Activated CD8-positive, alpha-beta memory T cell treated with anti-CD3 and anti-CD28 coated beads, Interleukin-2, amount 10 ng/mL, durations not matched to agents 7 days and 5 days (primary cell): ENCODE measurements around the gene STRADB. TPM values are rescaled to one million over a fixed set of nuclear protein-coding genes. Genes with fewer than 3 reads are reported as not detected.
"Not testable (repeated sequence)": the region's sequence is repeated elsewhere in the genome, so short reads cannot be mapped to it uniquely, and the experiment has no call there.

Source experiments
- ATAC-seq: fragments of 150-1000 bp; cut with Tn5 transposase; one replicate; pipeline ENCODE4 v1.10.0; 2021; ENCODE audit warnings: moderate library complexity
- CTCF ChIA-PET: fragments of 350-600 bp; sonication (Branson Sonifier 250); formaldehyde crosslinking; loops from one replicate; lab custom pipeline; 2021; ENCODE audit warnings: antibody characterized with exemption; lab: Charles Lee
- DNase-seq: peaks from one replicate; pipeline ENCODE4 v3.0.0-alpha.2; 2020
- H3K27ac Mint-ChIP-seq: one replicate; pipeline ENCODE4 v1.8.0; 2021; ENCODE audit warnings: mild to moderate bottlenecking, mixed read lengths
- H3K27me3 Mint-ChIP-seq: one replicate; pipeline ENCODE4 v1.8.0; 2021; ENCODE audit warnings: mixed read lengths
- H3K36me3 Mint-ChIP-seq: one replicate; pipeline ENCODE4 v1.8.0; 2021; ENCODE audit warnings: mild to moderate bottlenecking, mixed read lengths
- H3K4me1 Mint-ChIP-seq: one replicate; pipeline ENCODE4 v1.8.0; 2021; ENCODE audit warnings: mixed read lengths
- H3K4me3 Mint-ChIP-seq: one replicate; pipeline ENCODE4 v1.8.0; 2021; ENCODE audit warnings: mild to moderate bottlenecking, moderate library complexity, mixed read lengths
- H3K9me3 Mint-ChIP-seq: one replicate; pipeline ENCODE4 v1.8.0; 2022; ENCODE audit warnings: low read depth, mixed read lengths
- total RNA-seq, 2 experiments: library from RNA; stranded (reverse); gene quantifications; one replicate each; pipeline ENCODE4 v1.2.3, GENCODE V29; 2021

STRADB gene
- total RNA-seq, 2 experiments from 2014 or later = 17.0 to 19.2 TPM

DNA sequence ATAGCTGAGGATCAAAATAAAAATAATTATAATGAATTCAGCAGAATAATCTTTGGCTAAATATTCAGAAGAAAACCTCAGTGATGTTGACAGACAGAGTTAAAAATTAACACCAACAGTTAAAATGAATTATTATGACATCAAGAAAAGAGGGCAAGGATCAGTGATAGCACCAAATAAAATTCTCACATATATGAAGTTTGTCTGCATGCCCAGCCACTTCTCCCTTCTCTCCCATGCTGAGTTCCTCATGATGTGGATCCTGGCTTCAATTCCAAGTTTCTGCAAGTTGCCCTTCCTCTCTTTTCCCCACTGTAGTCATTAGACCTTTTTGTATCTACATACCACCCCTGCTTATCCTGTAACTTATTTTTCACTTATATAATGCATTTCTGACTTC lies 6.8 kb downstream of the STRADB start:
- H3K27ac Mint-ChIP-seq = no peak overlapping the region
- CTCF ChIA-PET = no interaction called here
- H3K4me3 Mint-ChIP-seq = no peak overlapping the region
- H3K9me3 Mint-ChIP-seq = no peaks in the 10 kb centered on the region
- no peaks in the 10 kb centered on the region for H3K4me1 Mint-ChIP-seq
- ATAC-seq (no peak), DNase-seq (no peak)
- no peaks in the 10 kb centered on the region for H3K27me3 Mint-ChIP-seq
- H3K36me3 Mint-ChIP-seq = peaks cover 27% of the 10 kb centered on the region

DNA sequence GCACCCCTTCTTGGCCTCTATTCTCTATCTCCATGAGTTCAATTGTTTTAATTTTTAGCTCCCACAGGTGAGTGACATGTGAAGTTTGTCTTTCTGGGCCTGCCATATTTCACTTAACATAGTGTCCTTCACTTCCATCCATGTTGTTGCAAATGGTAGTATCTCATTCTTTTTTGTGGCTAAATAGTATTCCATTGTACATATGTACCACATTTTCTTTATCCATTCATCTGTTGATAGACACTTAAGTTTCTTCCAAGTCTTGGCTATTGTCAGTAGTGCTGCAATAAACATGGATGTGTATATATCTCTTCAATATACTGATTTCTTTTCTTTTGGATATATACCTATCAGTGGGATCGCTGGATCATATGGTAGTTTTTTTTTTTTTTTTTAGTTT lies 9.0 kb downstream of the STRADB start:
- no peaks in the 10 kb centered on the region for H3K4me1 Mint-ChIP-seq
- no peaks in the 10 kb centered on the region for H3K9me3 Mint-ChIP-seq
- H3K27me3 Mint-ChIP-seq = no peaks in the 10 kb centered on the region
- DNase-seq = no peak
- no peak overlapping the region for H3K27ac Mint-ChIP-seq
- no peak for ATAC-seq
- H3K4me3 Mint-ChIP-seq = no peak overlapping the region
- CTCF ChIA-PET = no interaction called here
- peaks cover 37% of the 10 kb centered on the region for H3K36me3 Mint-ChIP-seq

DNA sequence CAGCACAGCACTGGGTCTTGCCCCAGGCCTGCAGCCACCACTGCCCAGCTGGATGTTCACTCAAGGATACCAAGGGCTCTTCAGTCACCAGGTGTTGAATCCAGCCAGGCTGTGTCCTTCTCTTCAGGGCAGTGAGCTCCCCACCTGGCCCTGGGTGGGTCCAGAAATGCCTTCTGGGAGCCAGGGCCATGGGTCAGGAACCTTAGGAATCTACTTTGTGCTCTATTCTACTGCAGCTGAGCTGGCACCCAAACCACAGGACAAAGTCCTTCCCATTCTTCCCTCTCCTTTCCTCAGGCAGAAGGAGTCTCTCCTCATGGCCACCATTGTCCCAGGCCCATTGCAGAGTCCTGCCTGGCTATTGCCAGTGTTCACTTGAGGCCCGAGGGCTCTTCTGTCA lies 13.0 kb downstream of the STRADB start:
- no peaks in the 10 kb centered on the region for H3K9me3 Mint-ChIP-seq

DNA sequence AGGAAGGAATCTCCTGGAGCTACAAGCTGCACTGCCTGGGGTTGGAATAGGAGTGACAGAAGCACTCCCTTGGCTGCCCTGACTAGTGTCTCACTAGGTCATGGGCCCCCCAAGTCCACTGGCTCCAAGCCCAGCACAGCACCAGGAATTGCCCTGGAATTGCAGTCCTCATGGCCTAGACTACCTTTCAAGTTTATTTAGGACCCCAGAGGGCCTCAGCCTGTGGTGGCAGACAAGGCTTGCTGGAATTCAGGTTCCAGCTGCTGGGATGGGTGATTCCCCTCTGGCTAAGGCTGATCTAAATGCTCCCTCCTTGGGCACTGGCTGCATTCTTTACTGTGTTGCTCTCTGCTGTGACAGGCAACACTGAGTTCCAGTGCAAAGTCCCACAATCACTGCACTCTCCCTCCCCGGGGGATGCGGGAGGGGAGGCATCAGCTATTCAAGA lies 14.0 kb downstream of the STRADB start:
- H3K36me3 Mint-ChIP-seq = peaks cover 36% of the 10 kb centered on the region
- no peaks in the 10 kb centered on the region for H3K27me3 Mint-ChIP-seq
- DNase-seq = no peak
- H3K27ac Mint-ChIP-seq = no peak overlapping the region
- no peak overlapping the region for H3K4me3 Mint-ChIP-seq
- peaks cover 4% of the 10 kb centered on the region for H3K4me1 Mint-ChIP-seq
- no peaks in the 10 kb centered on the region for H3K9me3 Mint-ChIP-seq
- CTCF ChIA-PET = no interaction called here
- ATAC-seq = no peak

More for the DNA sequence above, 13.0 kb downstream of the STRADB start:
- no peak overlapping the region for H3K4me3 Mint-ChIP-seq
- H3K36me3 Mint-ChIP-seq = peaks cover 38% of the 10 kb centered on the region
- H3K27ac Mint-ChIP-seq = no peak overlapping the region
- H3K4me1 Mint-ChIP-seq = peaks cover 4% of the 10 kb centered on the region
- no peak for ATAC-seq
- DNase-seq = no peak
- CTCF ChIA-PET = interaction anchor here (0.6 kb wide), 1 partner anchor 1751 kb away, joined by 4 read pairs; no protein-coding TSS in a partner anchor
- H3K27me3 Mint-ChIP-seq = no peaks in the 10 kb centered on the region

DNA sequence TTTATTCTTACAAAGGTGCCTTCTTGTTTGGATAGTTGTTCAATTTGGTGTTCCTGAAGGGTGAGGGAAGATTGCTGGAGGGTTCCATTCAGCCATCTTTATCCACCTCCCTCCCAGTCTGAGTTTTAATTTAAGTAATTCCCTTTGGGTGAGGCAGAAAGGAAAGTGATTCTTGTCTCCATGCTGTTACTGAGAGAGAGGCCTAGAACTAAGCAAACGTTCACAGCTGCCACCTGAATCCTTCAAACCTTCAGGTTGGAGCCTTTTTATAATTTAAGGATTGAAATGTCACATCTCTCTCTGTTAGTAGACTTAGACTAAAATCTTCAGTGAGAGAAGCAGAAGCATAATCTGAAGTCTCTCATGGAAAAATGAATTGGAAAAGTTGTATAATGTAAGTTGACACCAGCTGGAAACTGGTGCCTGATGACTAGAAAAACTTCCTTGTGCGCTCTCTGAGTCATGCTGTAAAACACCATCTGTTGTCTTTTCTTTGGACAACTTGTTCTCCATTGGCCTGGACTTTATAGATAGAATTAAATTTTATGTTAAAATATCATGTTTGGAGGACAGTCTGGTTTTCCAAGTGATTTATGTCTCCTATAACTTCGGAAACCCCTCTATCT lies 14.6 kb downstream of the STRADB start:
- no peak for DNase-seq
- H3K27me3 Mint-ChIP-seq = no peaks in the 10 kb centered on the region
- peaks cover 33% of the 10 kb centered on the region for H3K36me3 Mint-ChIP-seq
- no peaks in the 10 kb centered on the region for H3K9me3 Mint-ChIP-seq
- peaks cover 4% of the 10 kb centered on the region for H3K4me1 Mint-ChIP-seq
- ATAC-seq = no peak
- CTCF ChIA-PET = interaction anchor here (1.0 kb wide), 1 partner anchor 23 kb away, joined by 3 read pairs; no protein-coding TSS in a partner anchor
- no peak overlapping the region for H3K27ac Mint-ChIP-seq
- H3K4me3 Mint-ChIP-seq = no peak overlapping the region

DNA sequence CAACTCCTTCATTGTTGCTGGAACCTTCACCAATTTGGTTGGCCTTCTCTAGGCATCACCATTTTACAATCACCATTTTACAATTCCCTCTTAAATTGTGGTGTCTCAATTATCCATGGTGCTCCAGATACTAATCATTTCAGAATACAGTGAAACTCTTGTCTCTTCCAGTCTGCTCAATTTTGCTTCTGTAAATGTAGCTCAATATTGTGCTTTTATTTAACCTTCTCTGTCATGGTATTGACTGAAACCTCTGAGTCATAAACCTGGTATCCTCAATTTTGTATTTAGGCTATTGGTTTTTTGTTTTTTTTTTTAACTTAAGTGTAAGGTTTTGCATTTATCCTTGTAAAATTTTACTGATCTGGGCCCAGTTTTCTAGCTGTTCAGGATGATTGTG lies 16.1 kb downstream of the STRADB start:
- Mint-ChIP-seq H3K4me3 (no peak overlapping the region), H3K36me3 (peaks cover 21% of the 10 kb centered on the region), H3K27me3 (no peaks in the 10 kb centered on the region), H3K9me3 (no peaks in the 10 kb centered on the region), H3K27ac (no peak overlapping the region), H3K4me1 (peaks cover 7% of the 10 kb centered on the region)
- ATAC-seq = no peak
- CTCF ChIA-PET = no interaction called here
- no peak for DNase-seq

DNA sequence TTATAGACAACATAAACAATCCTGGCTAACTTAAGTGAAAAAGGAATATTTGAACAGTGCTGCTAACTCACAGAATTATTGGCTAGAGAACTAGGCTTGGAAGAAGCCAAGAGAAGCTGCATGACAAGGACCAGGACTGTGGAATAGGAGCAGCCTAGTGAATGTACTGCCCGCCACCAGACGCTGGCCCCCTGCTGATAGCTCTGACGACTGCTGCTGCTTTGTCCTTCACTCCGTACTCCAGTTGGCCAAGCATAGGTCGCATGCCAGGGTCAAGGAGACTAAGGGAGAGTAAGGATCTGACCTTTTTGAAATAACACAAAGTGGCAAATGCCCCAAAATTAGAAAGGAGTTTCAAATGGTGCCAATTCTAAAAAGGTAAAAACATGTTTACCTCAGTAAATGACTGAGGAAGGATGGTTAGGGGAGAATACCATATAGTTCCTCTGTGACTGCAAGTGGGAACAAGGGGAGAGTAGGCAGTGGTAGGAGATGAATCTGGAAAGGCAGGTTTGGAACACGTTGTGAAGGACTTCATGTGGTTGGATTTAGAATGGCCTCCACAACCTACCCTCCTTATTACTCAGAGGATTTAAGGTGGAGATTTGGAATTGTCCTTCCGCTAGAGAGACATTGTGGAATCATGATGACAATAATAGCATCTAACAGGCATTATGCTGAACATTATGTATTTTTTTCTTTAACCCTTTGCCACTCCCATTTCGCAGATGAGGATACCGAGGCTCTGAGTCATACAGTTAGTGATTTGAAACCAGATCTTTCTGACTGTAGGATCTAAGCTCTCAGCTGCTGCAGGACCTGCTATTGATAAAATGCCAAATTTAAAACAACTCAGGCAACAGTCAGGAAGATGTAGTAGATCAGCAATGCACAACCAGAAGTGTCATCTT lies 19.5 kb downstream of the STRADB start:
- ATAC-seq = no peak
- Mint-ChIP-seq H3K27me3 (no peaks in the 10 kb centered on the region), H3K27ac (no peak overlapping the region), H3K4me1 (peaks cover 7% of the 10 kb centered on the region), H3K36me3 (peaks cover 24% of the 10 kb centered on the region), H3K9me3 (no peaks in the 10 kb centered on the region), H3K4me3 (no peak overlapping the region)
- no peak for DNase-seq
- CTCF ChIA-PET = no interaction called here

DNA sequence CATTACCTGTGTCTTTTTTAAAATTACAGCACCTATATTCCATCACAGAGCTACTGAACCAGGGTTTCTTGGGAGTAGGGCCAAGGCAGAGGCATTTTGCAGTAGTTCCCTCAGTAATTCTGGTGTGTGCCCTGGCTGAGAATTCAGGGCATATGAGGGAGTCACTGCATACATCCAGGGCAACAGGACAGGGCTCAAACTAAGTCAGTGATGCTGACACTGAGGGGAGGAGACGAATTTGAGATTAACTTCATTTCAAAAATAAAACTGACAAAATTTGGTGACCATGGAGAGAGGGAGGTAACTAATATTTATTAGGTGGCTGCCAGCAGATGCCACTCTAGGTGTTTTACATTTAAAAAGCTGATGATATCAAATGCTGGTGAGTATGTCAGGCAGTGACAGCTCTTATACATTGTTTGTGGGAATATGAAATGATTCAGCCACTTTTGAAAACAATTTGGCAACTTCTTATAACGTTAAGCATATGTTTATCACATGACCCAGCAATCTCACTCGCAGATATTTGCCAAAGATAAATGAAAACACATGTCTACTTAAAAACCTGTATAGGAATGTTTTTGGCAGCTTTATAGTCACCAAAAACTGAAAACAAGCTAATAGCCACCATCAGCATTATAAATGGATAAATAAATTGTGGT lies 20.3 kb downstream of the STRADB start:
- Mint-ChIP-seq H3K36me3 (peaks cover 24% of the 10 kb centered on the region), H3K27me3 (no peaks in the 10 kb centered on the region), H3K4me3 (no peak overlapping the region), H3K9me3 (no peaks in the 10 kb centered on the region), H3K4me1 (peaks cover 7% of the 10 kb centered on the region), H3K27ac (no peak overlapping the region)
- CTCF ChIA-PET = no interaction called here
- DNase-seq (no peak), ATAC-seq (no peak)

DNA sequence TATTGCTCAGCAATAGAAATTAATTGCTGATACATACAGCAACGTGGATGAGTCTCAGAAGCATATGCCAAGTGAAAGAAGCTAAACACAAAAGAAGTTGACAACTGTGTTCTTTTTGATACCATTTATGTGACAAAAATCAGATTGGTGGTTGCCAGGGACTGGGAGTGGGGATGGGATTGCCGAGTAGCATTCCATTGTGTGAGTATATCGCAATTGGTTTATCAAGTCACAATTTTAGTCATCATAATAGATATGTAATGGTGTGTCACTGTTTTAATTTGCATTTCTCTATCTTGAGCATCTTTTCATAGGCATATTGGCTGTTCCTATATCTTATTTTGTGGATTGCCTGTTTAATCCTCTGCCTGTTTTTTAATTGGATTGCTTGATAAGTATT lies 20.9 kb downstream of the STRADB start:
- Mint-ChIP-seq H3K27ac (no peak overlapping the region), H3K27me3 (no peaks in the 10 kb centered on the region), H3K36me3 (peaks cover 26% of the 10 kb centered on the region), H3K4me1 (peaks cover 7% of the 10 kb centered on the region), H3K4me3 (no peak overlapping the region), H3K9me3 (no peaks in the 10 kb centered on the region)
- no peak for DNase-seq
- CTCF ChIA-PET = no interaction called here
- ATAC-seq = no peak

DNA sequence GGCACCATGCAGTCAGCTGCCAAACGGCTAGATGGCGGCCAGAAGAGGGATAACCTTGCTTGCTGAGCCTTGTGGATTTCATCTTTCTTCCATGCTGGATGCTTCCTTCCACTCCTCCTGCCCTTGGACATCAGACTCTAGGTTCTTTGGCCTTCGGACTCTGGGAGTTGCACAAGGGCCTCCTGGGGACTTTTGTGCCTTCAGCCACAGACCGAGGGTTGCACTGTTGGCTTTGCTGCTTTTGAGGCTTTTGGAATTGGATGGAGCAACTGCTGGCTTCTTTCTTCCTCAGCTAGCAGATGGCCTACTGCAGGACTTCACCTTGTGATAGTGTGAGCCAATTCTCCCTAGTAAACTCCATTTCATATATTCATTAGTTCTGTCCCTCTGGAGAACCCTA lies 31.0 kb downstream of the STRADB start:
- CTCF ChIA-PET = no interaction called here

DNA sequence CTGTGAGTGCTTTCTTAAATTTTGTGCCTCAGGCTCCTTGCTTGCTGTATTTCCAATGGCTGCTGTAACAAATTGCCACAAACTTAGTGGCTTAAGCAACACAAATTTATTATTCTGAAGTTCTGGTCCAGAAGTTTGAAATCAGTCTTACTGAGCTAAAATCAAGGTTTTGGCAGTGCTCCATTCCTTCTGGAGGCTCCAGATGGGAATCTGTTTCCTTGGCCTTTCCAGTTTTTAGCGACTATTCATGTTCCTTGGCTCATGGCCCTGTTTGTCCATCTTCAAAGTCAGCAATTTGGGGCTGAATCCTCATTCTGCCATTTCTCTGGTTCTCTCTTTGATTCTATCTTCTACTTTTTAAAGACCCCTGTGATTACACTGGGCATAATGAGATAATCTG lies 31.8 kb downstream of the STRADB start:
- DNase-seq (no peak), ATAC-seq (no peak)
- Mint-ChIP-seq H3K27ac (no peak overlapping the region), H3K4me1 (no peaks in the 10 kb centered on the region), H3K27me3 (no peaks in the 10 kb centered on the region), H3K9me3 (no peaks in the 10 kb centered on the region), H3K36me3 (peaks cover 7% of the 10 kb centered on the region), H3K4me3 (no peak overlapping the region)
- CTCF ChIA-PET = no interaction called here

More for the DNA sequence above, 31.0 kb downstream of the STRADB start:
- Mint-ChIP-seq H3K27ac (no peak overlapping the region), H3K4me1 (no peaks in the 10 kb centered on the region), H3K36me3 (peaks cover 8% of the 10 kb centered on the region), H3K4me3 (no peak overlapping the region), H3K9me3 (no peaks in the 10 kb centered on the region), H3K27me3 (no peaks in the 10 kb centered on the region)
- DNase-seq (no peak), ATAC-seq (no peak)

DNA sequence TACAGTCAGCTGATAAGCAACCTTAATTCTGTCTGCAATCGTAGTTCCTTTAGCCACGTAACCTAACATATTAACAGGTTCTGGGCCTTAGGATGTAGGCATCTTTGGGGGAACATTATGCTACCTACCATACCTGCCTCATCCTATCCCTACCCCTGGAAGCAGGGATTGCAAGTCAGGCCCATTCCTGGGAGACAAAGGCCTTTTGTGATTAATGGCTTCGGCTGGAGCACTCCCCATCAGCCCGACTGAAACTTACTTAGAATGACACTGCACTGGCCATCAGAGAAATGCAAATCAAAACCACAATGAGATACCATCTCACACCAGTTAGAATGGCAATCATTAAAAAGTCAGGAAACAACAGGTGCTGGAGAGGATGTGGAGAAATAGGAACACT lies 32.2 kb downstream of the STRADB start:
- H3K4me3 Mint-ChIP-seq, H3K27ac Mint-ChIP-seq, H3K36me3 Mint-ChIP-seq, CTCF ChIA-PET, H3K27me3 Mint-ChIP-seq, H3K9me3 Mint-ChIP-seq, ATAC-seq, DNase-seq, H3K4me1 Mint-ChIP-seq: not testable (repeated sequence)

DNA sequence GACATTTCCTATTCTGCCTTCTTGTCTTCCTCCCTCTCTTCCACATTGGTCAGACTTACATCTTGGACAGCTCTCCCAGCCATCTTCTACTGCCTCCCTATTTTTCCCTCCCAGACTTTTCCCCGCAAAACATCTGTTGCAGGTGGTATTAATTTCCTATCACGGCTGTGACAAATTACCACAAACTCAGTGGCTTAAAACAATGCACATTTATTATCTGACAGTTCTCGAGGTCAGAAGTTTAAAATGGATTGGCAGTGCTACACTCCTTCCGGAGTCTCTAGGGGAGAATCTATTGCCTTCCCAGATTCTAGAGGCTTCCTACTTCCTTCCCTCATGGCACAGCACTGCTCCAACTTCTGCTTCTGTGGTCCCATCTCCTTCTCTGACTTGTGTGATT lies 33.3 kb downstream of the STRADB start:
- no peaks in the 10 kb centered on the region for H3K27me3 Mint-ChIP-seq

More for the DNA sequence above, 33.3 kb downstream of the STRADB start:
- Mint-ChIP-seq H3K9me3 (no peaks in the 10 kb centered on the region), H3K4me1 (no peaks in the 10 kb centered on the region), H3K27ac (no peak overlapping the region), H3K36me3 (peaks cover 4% of the 10 kb centered on the region), H3K4me3 (no peak overlapping the region)
- ATAC-seq (no peak), DNase-seq (no peak)
- CTCF ChIA-PET = no interaction called here
